HCT116 (cell line): ENCODE measurements around the gene TMCC1. TPM values are rescaled to one million over a fixed set of nuclear protein-coding genes. Genes with fewer than 3 reads are reported as not detected.
A peak's percentile ranks its signal among the peaks of the same experiment; 100 is the strongest.

Experiments
- ATAC-seq: fragments of 200-7000 bp; cut with Tn5 transposase; 2 replicates; pipeline ENCODE4 v1.9.1; 2020; ENCODE audit warnings: mild to moderate bottlenecking, moderate library complexity
- BruUV-seq: library from RNA; stranded (reverse); fragments of 400-500 nt; replicated peaks from 2 replicates; lab custom pipeline; 2021; lab: Mats Ljungman, UMichigan
- CTCF ChIA-PET: fragments of 300-600 bp; sonication (Branson Sonifier 250); formaldehyde crosslinking; loops from one replicate; lab custom pipeline; 2021; ENCODE audit warnings: antibody characterized with exemption; lab: Charles Lee
- POLR2A ChIA-PET: fragments of 300-600, 350-600 bp; sonication (Branson Sonifier 250); formaldehyde crosslinking; loops from one replicate; lab custom pipeline; 2021; ENCODE audit warnings: antibody characterized with exemption; lab: Charles Lee
- RAD21 ChIA-PET, 2 experiments: fragments of 300-600 bp; sonication (Branson Sonifier 250); formaldehyde crosslinking; loops; one replicate each; lab custom pipeline; 2023; ENCODE audit warnings: low total read pairs in 2 of 2; ENCODE audit not compliant: uncharacterized antibody in 2 of 2, unreplicated experiment in 2 of 2, low non-redundant PET in 1 of 2; lab: Charles Lee
- DNase-seq: peaks from one replicate; pipeline ENCODE4 v3.0.0-alpha.2; 2010; ENCODE audit warnings: low read depth, low spot score
- H2AFZ ChIP-seq: fragments of 200-600 bp; shearing (Covaris generic), sonication (generic); 2 replicates; pipeline ENCODE4 v1.6.1; 2017; ENCODE audit warnings: low read depth, mixed run types, mixed read lengths, antibody characterized with exemption, low read length; ENCODE audit not compliant: poor library complexity, severe bottlenecking
- H3K27ac ChIP-seq: 2 replicates; pipeline ENCODE4 v1.5.1; 2012; ENCODE audit warnings: low read depth, low read length
- H3K27me3 ChIP-seq: fragments of 200-600 bp; sonication (generic); 2 replicates; pipeline ENCODE4 v1.6.1; 2016; ENCODE audit warnings: mixed run types, low read length, mixed read lengths; ENCODE audit not compliant: insufficient read depth
- H3K36me3 ChIP-seq, 2 experiments: fragments of 200-500 bp in 1 of 2; fragments of 200-600 bp in 1 of 2; sonication (Bioruptor generic) in 1 of 2; sonication (generic) in 1 of 2; 2 replicates each; pipeline versions ENCODE4 v1.5.1 to v1.6.1; 2014 to 2016; ENCODE audit warnings: low read length in 2 of 2, inconsistent platforms in 1 of 2, mixed read lengths in 1 of 2, mixed run types in 1 of 2; ENCODE audit not compliant: insufficient read depth in 2 of 2, control insufficient read depth in 1 of 2
- H3K4me1 ChIP-seq, 2 experiments: fragments of 200-600 bp in 1 of 2; sonication (generic) in 1 of 2; 2 replicates each; pipeline versions ENCODE4 v1.5.1 to v1.6.1; 2012 to 2017; ENCODE audit warnings: low read length in 2 of 2, inconsistent platforms in 1 of 2, mild to moderate bottlenecking in 1 of 2, mixed read lengths in 1 of 2, mixed run types in 1 of 2, moderate library complexity in 1 of 2; ENCODE audit not compliant: insufficient read depth in 2 of 2, control insufficient read depth in 1 of 2
- H3K4me2 ChIP-seq: fragments of 200-600 bp; sonication (generic); 2 replicates; pipeline ENCODE4 v1.6.1; 2017; ENCODE audit warnings: mixed run types, low read length, mixed read lengths
- H3K4me3 ChIP-seq, 2 experiments: fragments of 200-600 bp in 1 of 2; sonication (generic) in 1 of 2; replicated peaks in 1 of 2; 2 replicates each; pipeline ENCODE4 v1.5.1; 2011 to 2016; ENCODE audit warnings: low read length in 2 of 2, control low read depth in 1 of 2, low read depth in 1 of 2, mild to moderate bottlenecking in 1 of 2, mixed read lengths in 1 of 2, mixed run types in 1 of 2
- H3K79me2 ChIP-seq: fragments of 200-600 bp; sonication (generic); 2 replicates; pipeline ENCODE4 v1.6.1; 2017; ENCODE audit warnings: mild to moderate bottlenecking, mixed run types, low read length, moderate library complexity, mixed read lengths; ENCODE audit not compliant: insufficient read depth
- H3K9ac ChIP-seq: fragments of 200-600 bp; sonication (generic); 2 replicates; pipeline ENCODE4 v1.6.1; 2016; ENCODE audit warnings: low read length, mixed read lengths
- H3K9me2 ChIP-seq: fragments of 200-600 bp; sonication (generic), shearing (Covaris generic); 2 replicates; pipeline ENCODE4 v1.6.1; 2017; ENCODE audit warnings: mixed run types, mild to moderate bottlenecking, moderate library complexity; ENCODE audit not compliant: insufficient read depth
- H3K9me3 ChIP-seq, 2 experiments: fragments of 200-500 bp in 1 of 2; fragments of 200-600 bp in 1 of 2; sonication (Bioruptor generic) in 1 of 2; sonication (generic) in 1 of 2; 2 replicates each; pipeline ENCODE4 v1.6.1; 2014 to 2017; ENCODE audit warnings: low read length in 2 of 2, mixed read lengths in 2 of 2, inconsistent platforms in 1 of 2, low read depth in 1 of 2, mild to moderate bottlenecking in 1 of 2, mixed run types in 1 of 2, moderate library complexity in 1 of 2; ENCODE audit not compliant: control insufficient read depth in 1 of 2, insufficient read depth in 1 of 2
- H4K20me1 ChIP-seq: fragments of 200-600 bp; sonication (generic), shearing (Covaris generic); 2 replicates; pipeline ENCODE4 v1.6.1; 2017; ENCODE audit warnings: mixed run types, mild to moderate bottlenecking, moderate library complexity; ENCODE audit not compliant: insufficient read depth
- CBX3 ChIP-seq: IDR thresholded peaks from 2 replicates; pipeline ENCODE4 v1.6.1; 2012; ENCODE audit warnings: low read depth
- EGR1 ChIP-seq: IDR thresholded peaks from 2 replicates; pipeline ENCODE4 v1.6.1; 2012; ENCODE audit warnings: low read depth
- ELF1 ChIP-seq: IDR thresholded peaks from 2 replicates; pipeline ENCODE4 v1.6.1; 2012; ENCODE audit warnings: low read depth, borderline replicate concordance
- EZH2phosphoT487 ChIP-seq: fragments of 200-600 bp; IDR thresholded peaks from 2 replicates; pipeline ENCODE4 v1.6.1; 2018; ENCODE audit warnings: antibody characterized with exemption, borderline replicate concordance
- JUND ChIP-seq: IDR thresholded peaks from 2 replicates; pipeline ENCODE4 v1.6.1; 2012
- POLR2A ChIP-seq: IDR thresholded peaks from 2 replicates; pipeline ENCODE4 v1.7.0; 2011; ENCODE audit warnings: borderline replicate concordance; ENCODE audit not compliant: insufficient read depth, insufficient read length; ENCODE audit errors: extremely low read depth
- POLR2AphosphoS5 ChIP-seq: IDR thresholded peaks from 2 replicates; pipeline ENCODE4 v1.6.1; 2011; ENCODE audit warnings: mild to moderate bottlenecking, low read depth, low read length, moderate library complexity
- RAD21 ChIP-seq: IDR thresholded peaks from 2 replicates; pipeline ENCODE4 v1.6.1; 2012; ENCODE audit warnings: low read depth, mild to moderate bottlenecking
- SIN3A ChIP-seq: IDR thresholded peaks from 2 replicates; pipeline ENCODE4 v1.6.1; 2012; ENCODE audit warnings: low read depth
- SP1 ChIP-seq: IDR thresholded peaks from 2 replicates; pipeline ENCODE4 v1.6.1; 2012; ENCODE audit warnings: low read depth
- TCF7L2 ChIP-seq: IDR thresholded peaks from 2 replicates; pipeline ENCODE4 v1.7.0; 2011; ENCODE audit warnings: borderline replicate concordance, inconsistent platforms; ENCODE audit not compliant: insufficient read depth, insufficient read length; ENCODE audit errors: extremely low read depth
- ZFX ChIP-seq: fragments of 450-650 bp; IDR thresholded peaks from 2 replicates; pipeline ENCODE4 v1.6.1; 2017
- intact Hi-C: fragments of 100-400 bp; cut with micrococcal nuclease; formaldehyde crosslinking; loops from 2 replicates; pipeline ENCODE4 v1.10.0; 2022
- total RNA-seq: library from RNA; stranded (reverse); gene quantifications from one replicate; pipeline ENCODE4 v1.2.1, GENCODE V29; 2021; ENCODE audit not compliant: unreplicated experiment
- TF ChIP-seq, protein P1 (sequence below), 3 experiments: fragments of 200-600 bp in 1 of 3; sonication (generic) in 1 of 3; IDR thresholded peaks in 2 of 3; conservative IDR thresholded peaks in 1 of 3; 2 replicates each; pipeline ENCODE4 v1.5.1; 2012 to 2017; ENCODE audit warnings: low read depth in 2 of 3, low read length in 2 of 3, antibody characterized with exemption in 1 of 3, borderline replicate concordance in 1 of 3, control low read depth in 1 of 3, mild to moderate bottlenecking in 1 of 3, mixed read lengths in 1 of 3, mixed run types in 1 of 3, moderate library complexity in 1 of 3; ENCODE audit not compliant: insufficient read depth in 1 of 3
- TF ChIP-seq, protein P2 (sequence below): IDR thresholded peaks from 2 replicates; pipeline ENCODE4 v1.6.1; 2011; ENCODE audit warnings: mild to moderate bottlenecking, low read length, moderate library complexity; ENCODE audit not compliant: insufficient replicate concordance; ENCODE audit errors: extremely low read depth

TMCC1 gene
- total RNA-seq, 1 experiment from 2014 or later: 32.5 TPM

DNA sequence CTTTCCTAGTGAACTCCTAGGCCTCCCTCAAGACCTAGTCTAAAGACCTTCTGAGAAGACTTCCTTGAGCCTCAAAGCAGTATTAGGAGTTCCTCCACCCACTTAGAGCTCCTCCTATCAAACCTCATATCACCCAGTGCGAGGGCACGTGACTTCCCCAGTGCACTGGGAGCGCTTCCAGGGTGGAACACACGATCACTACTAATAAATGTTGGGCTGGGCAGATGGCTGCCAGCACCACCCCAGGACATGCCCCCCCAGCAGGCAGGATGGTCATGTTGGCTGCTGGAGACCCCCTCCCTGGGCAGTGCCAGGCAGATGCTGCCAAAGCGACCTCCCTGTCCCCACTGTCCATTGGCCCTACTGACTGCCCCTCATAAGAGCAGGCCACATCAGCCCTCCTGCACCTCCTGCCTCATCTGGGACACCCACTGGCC, 278.6 kb downstream of the TMCC1 start:
- no peaks in the 10 kb centered on the region for H3K36me3 ChIP-seq
- TF ChIP-seq ZFX (no peak), POLR2AphosphoS5 (no peak), EGR1 (no peak), SIN3A (no peak), ELF1 (no peak), SP1 (no peak), RAD21 (no peak), TCF7L2 (no peak), POLR2A (no peak), EZH2phosphoT487 (no peak), JUND (no peak), CBX3 (no peak)
- TF ChIP-seq, protein P1, sequence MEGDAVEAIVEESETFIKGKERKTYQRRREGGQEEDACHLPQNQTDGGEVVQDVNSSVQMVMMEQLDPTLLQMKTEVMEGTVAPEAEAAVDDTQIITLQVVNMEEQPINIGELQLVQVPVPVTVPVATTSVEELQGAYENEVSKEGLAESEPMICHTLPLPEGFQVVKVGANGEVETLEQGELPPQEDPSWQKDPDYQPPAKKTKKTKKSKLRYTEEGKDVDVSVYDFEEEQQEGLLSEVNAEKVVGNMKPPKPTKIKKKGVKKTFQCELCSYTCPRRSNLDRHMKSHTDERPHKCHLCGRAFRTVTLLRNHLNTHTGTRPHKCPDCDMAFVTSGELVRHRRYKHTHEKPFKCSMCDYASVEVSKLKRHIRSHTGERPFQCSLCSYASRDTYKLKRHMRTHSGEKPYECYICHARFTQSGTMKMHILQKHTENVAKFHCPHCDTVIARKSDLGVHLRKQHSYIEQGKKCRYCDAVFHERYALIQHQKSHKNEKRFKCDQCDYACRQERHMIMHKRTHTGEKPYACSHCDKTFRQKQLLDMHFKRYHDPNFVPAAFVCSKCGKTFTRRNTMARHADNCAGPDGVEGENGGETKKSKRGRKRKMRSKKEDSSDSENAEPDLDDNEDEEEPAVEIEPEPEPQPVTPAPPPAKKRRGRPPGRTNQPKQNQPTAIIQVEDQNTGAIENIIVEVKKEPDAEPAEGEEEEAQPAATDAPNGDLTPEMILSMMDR (IDR thresholded peaks at IDR 0.05 in 2 of 3, conservative IDR thresholded peaks at IDR 0.05 in 1 of 3; ENCODE audit: borderline replicate concordance in 1 of 3, insufficient read depth in 1 of 3, low read depth in 2 of 3, low read length in 2 of 3): no peak
- TF ChIP-seq, protein P2, sequence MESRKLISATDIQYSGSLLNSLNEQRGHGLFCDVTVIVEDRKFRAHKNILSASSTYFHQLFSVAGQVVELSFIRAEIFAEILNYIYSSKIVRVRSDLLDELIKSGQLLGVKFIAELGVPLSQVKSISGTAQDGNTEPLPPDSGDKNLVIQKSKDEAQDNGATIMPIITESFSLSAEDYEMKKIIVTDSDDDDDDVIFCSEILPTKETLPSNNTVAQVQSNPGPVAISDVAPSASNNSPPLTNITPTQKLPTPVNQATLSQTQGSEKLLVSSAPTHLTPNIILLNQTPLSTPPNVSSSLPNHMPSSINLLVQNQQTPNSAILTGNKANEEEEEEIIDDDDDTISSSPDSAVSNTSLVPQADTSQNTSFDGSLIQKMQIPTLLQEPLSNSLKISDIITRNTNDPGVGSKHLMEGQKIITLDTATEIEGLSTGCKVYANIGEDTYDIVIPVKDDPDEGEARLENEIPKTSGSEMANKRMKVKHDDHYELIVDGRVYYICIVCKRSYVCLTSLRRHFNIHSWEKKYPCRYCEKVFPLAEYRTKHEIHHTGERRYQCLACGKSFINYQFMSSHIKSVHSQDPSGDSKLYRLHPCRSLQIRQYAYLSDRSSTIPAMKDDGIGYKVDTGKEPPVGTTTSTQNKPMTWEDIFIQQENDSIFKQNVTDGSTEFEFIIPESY: no peak
- peak; percentile 37 for ATAC-seq
- H4K20me1 ChIP-seq: no peaks in the 10 kb centered on the region
- no peak overlapping the region for H3K9ac ChIP-seq
- intact Hi-C loops: no loop called here
- CTCF ChIA-PET: no interaction called here
- no peak for DNase-seq
- H3K27me3 ChIP-seq: no peaks in the 10 kb centered on the region
- no peaks in the 10 kb centered on the region for H3K9me2 ChIP-seq
- H2AFZ ChIP-seq: no peak overlapping the region
- H3K4me2 ChIP-seq: no peak overlapping the region
- no peaks in the 10 kb centered on the region for H3K9me3 ChIP-seq
- POLR2A ChIA-PET: no interaction called here
- H3K27ac ChIP-seq: no peak overlapping the region
- peaks cover 3 to 27% of the 10 kb centered on the region in 2 experiments; a peak in 2 of 4 replicates for H3K4me1 ChIP-seq
- no peak overlapping the region for H3K4me3 ChIP-seq
- RAD21 ChIA-PET: no interaction called here
- no TSS peak for BruUV-seq
- H3K79me2 ChIP-seq: no peaks in the 10 kb centered on the region
